ENCODE results near the gene WDR70. TPM values are rescaled to one million over a fixed set of nuclear protein-coding genes. Genes with fewer than 3 reads are reported as not detected.
A peak's percentile ranks its signal among the peaks of the same experiment; 100 is the strongest.

WDR70 gene
- total and polyA plus RNA-seq, 7 donors: 8.4 to 36.4 (median 25.5) TPM

DNA sequence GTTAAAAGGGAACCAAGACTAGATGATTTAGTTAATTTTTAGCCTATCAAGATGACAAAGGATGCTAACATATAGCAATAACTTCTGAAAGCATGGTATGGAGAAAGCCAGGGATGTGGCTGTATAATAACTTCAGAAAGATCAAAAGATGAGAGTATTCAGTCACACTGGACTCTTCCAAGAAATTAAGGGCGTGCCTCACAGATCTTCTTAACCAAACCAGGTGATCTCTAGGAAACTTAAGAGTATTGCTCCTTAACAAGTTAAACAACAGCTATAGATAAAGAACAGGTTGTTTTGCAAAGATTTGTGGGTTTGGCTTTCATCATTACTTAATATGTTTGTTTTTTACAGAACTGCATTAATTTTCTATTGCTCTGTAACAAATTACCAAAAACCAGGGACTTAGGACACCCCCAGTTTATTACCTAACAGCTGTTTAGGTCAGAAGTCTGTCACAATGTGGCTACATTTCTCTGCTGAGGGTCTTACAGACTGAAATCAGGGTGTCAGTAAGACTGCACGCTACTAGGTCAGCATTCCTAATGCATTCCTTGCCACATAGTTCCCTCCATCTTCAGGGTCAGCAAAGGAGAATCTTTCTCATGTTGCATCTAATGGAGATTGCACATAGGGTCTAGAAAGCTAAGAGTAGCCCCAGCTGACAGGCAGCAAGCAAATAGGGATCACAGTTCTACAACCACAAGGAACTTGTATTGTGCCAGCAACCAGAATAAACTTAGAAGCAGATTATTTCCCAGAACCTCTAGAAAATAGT lies 113.8 kb downstream of the WDR70 start:
- Histone ChIP-seq H3K4me1 (peaks cover 0 to 29% (median 28%) of the 10 kb centered on the region in 4 donors), H3K27me3 (no peaks in the 10 kb centered on the region), H3K36me3 (no peaks in the 10 kb centered on the region), H3K4me3 (no peak overlapping the region), H3K9me3 (no peaks in the 10 kb centered on the region), H3K27ac (peak overlapping the region in 3 of 4 donors; percentile 12 to 83 (median 75))
- 96% methylated on average over 2 of the region's 2 CpGs for WGBS, 2 donors
- intact Hi-C loops (cut with DNase I): loop anchor here (10.0 kb wide), 1 partner anchor 282 kb away; no protein-coding TSS in a partner anchor
- TF ChIP-seq, protein P1, sequence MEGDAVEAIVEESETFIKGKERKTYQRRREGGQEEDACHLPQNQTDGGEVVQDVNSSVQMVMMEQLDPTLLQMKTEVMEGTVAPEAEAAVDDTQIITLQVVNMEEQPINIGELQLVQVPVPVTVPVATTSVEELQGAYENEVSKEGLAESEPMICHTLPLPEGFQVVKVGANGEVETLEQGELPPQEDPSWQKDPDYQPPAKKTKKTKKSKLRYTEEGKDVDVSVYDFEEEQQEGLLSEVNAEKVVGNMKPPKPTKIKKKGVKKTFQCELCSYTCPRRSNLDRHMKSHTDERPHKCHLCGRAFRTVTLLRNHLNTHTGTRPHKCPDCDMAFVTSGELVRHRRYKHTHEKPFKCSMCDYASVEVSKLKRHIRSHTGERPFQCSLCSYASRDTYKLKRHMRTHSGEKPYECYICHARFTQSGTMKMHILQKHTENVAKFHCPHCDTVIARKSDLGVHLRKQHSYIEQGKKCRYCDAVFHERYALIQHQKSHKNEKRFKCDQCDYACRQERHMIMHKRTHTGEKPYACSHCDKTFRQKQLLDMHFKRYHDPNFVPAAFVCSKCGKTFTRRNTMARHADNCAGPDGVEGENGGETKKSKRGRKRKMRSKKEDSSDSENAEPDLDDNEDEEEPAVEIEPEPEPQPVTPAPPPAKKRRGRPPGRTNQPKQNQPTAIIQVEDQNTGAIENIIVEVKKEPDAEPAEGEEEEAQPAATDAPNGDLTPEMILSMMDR (IDR thresholded peaks at IDR 0.05): no peak
- TF ChIP-seq POLR2A (IDR thresholded peaks at IDR 0.05) (no peak), POLR2AphosphoS5 (IDR thresholded peaks at IDR 0.05) (no peak), EP300 (IDR thresholded peaks at IDR 0.05) (no peak)
- DNase-seq: no peak

DNA sequence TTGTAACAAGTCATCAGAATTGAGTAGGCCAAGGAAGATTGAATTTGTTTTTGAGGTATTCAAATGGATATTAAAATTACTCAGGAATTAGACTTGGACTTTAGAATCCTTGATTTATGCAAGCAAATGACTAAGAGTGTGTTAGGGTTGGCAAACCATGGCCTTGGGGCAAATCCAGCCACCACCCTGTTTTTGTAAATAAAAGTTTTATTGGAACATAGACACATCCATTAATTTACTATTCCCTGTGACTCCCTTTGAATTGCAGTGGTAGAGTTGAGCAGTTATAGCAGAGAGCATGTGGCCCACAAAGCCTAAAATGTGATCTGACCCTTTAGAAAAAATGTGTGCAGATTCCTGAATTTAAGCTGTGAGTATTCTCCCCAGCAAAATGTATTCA lies 115.6 kb downstream of the WDR70 start:
- Histone ChIP-seq H3K9me3 (no peaks in the 10 kb centered on the region), H3K36me3 (no peaks in the 10 kb centered on the region), H3K27me3 (no peaks in the 10 kb centered on the region), H3K4me1 (peaks cover 0 to 29% (median 28%) of the 10 kb centered on the region in 4 donors), H3K4me3 (no peak overlapping the region), H3K27ac (peak overlapping the region in 3 of 4 donors; percentile 70 to 83 (median 75))
- peak; percentile 66 for DNase-seq
- intact Hi-C loops (cut with DNase I): loop anchor here (2.0 to 10.0 kb wide), 3 partner anchors 173 to 342 kb away; no protein-coding TSS in a partner anchor
- TF ChIP-seq EP300 (IDR thresholded peaks at IDR 0.05): no peak
- peak in 2 of 4 donors; percentile 6 to 40 for TF ChIP-seq POLR2AphosphoS5 (IDR thresholded peaks at IDR 0.05)

DNA sequence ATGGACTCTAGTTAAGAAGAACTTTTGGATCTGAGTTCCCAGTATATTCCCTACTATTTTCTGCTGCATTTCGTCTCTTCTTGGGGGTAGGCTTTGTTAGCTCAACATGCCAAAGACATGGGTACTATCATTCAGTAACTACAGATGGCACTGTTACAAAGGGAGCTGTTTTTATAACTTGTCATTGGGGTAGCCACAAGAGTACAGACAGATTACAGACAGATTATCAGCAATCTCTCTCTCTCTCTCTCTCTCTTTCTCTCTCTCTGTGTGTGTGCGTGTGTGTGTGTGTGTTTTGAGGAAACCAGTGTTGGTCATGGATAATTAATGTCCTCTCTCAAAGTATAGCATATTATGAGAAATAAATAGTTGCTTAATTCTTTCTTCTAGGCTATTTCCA lies 116.1 kb downstream of the WDR70 start:
- Histone ChIP-seq H3K36me3 (no peaks in the 10 kb centered on the region), H3K4me1 (peaks cover 0 to 29% (median 28%) of the 10 kb centered on the region in 4 donors), H3K27me3 (no peaks in the 10 kb centered on the region), H3K27ac (peak overlapping the region; percentile 54 to 83 (median 72)), H3K4me3 (no peak overlapping the region), H3K9me3 (no peaks in the 10 kb centered on the region)
- TF ChIP-seq, protein P1 (IDR thresholded peaks at IDR 0.05): peak in 1 of 4 experiments; percentile 6
- no peak for TF ChIP-seq POLR2AphosphoS5 (IDR thresholded peaks at IDR 0.05)
- intact Hi-C loops (cut with DNase I): loop anchor here (2.0 to 10.0 kb wide), 3 partner anchors 172 to 342 kb away; no protein-coding TSS in a partner anchor
- no peak for DNase-seq
- 71 to 78% methylated on average over 2 of the region's 2 CpGs for WGBS, 2 donors

DNA sequence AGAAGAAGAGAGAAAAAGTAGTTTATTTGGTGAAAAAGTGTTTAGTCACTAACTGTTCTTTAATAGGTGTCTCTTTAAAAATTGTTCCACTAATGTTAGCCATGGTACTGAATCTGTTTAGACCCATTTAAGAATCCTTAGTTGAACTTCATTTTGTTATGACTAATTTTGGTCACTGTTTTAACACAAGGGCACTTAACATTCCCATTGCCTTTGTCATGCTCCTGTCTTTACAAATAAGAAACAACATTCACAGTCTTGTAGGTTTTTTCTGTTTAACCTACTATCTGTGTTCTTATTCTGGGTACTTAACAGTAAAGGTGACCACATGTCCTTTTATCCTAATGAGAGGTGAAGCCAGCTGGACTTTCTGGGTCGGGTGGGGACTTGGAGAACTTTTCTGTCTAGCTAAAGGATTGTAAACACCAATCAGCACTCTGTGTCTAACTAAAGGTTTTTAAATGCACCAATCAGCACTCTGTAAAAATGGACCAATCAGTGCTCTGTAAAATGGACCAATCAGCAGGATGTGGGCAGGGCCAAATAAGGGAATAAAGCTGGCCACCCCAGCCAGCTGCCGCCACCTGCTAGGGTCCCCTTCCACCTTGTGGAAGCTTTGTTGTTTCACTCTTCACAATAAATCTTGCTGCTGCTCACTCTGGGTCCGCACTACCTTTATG lies 116.7 kb downstream of the WDR70 start:
- no peaks in the 10 kb centered on the region for H3K27me3 ChIP-seq
- no peaks in the 10 kb centered on the region for H3K36me3 ChIP-seq
- intact Hi-C loops (cut with DNase I): loop anchor here (2.0 to 10.0 kb wide), 3 partner anchors 171 to 341 kb away; no protein-coding TSS in a partner anchor
- 93 to 94% methylated on average over 3 of the region's 3 CpGs for WGBS, 2 donors
- peaks cover 0 to 29% (median 28%) of the 10 kb centered on the region in 4 donors for H3K4me1 ChIP-seq
- DNase-seq: no peak
- TF ChIP-seq POLR2AphosphoS5 (IDR thresholded peaks at IDR 0.05) (peak in 3 of 4 donors; percentile 58 to 68 (median 60)), POLR2A (IDR thresholded peaks at IDR 0.05) (no peak), EP300 (IDR thresholded peaks at IDR 0.05) (peak in 3 of 4 donors; percentile 35 to 66 (median 51))
- H3K9me3 ChIP-seq: no peaks in the 10 kb centered on the region
- H3K4me3 ChIP-seq: no peak overlapping the region
- H3K27ac ChIP-seq: peak overlapping the region; percentile 54 to 83 (median 72)

DNA sequence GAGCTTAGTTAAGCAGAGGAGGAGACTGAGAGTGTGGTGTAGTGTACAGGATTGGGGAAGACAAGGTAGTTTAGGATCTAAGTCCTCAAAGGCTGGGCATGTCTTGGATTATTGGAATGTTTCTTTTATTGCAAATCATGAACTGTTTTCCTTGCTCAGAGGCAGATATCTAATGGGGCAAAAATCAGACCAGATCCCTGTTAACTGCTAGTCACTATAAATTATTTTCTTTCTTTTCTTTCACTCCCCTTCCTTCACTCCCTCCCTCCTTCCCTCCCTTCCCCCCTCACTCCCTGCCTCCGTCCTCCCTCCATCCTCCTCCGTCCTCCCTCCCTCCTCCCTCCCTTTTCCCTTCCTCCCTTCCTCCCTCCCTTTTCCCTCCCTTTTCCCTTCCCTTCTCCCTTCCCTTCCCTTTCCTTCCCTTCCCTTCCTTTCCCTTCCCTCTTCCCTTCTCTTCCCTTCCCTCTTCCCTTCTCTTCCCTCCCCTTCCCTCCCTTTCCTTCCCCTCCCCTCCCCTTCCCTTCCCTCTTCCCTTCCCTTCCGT lies 117.9 kb downstream of the WDR70 start:
- Histone ChIP-seq H3K27me3 (no peaks in the 10 kb centered on the region), H3K27ac (peak overlapping the region in 3 of 4 donors; percentile 70 to 83 (median 75)), H3K36me3 (no peaks in the 10 kb centered on the region), H3K4me1 (peaks cover 0 to 34% (median 28%) of the 10 kb centered on the region in 4 donors), H3K9me3 (no peaks in the 10 kb centered on the region), H3K4me3 (no peak overlapping the region)
- no peak for TF ChIP-seq POLR2AphosphoS5 (IDR thresholded peaks at IDR 0.05)
- TF ChIP-seq POLR2A (IDR thresholded peaks at IDR 0.05): no peak
- no peak for TF ChIP-seq EP300 (IDR thresholded peaks at IDR 0.05)
- TF ChIP-seq, protein P1 (IDR thresholded peaks at IDR 0.05): no peak
- WGBS, 2 donors: 90% methylated on average over 3 of the region's 3 CpGs
- intact Hi-C loops (cut with DNase I): loop anchor here (5.0 to 10.0 kb wide), 2 partner anchors 170 to 278 kb away; no protein-coding TSS in a partner anchor
- DNase-seq: no peak

Measured in sigmoid colon (tissue), 7 donors.